Astrocyte (in vitro differentiated cells and primary cell): ENCODE measurements around the gene CYGB.

Experiments used
- EZH2 ChIP-seq: IDR thresholded peaks from 2 replicates; pipeline ENCODE4 v1.6.1; 2012; ENCODE audit warnings: mild to moderate bottlenecking, low read length, inconsistent platforms; ENCODE audit not compliant: insufficient read depth
- TF ChIP-seq, protein P1 (sequence below): IDR thresholded peaks from 2 replicates; pipeline ENCODE4 v1.5.1; 2011; ENCODE audit warnings: low read depth, mild to moderate bottlenecking, inconsistent platforms, low read length, moderate library complexity; ENCODE audit not compliant: insufficient read depth

DNA sequence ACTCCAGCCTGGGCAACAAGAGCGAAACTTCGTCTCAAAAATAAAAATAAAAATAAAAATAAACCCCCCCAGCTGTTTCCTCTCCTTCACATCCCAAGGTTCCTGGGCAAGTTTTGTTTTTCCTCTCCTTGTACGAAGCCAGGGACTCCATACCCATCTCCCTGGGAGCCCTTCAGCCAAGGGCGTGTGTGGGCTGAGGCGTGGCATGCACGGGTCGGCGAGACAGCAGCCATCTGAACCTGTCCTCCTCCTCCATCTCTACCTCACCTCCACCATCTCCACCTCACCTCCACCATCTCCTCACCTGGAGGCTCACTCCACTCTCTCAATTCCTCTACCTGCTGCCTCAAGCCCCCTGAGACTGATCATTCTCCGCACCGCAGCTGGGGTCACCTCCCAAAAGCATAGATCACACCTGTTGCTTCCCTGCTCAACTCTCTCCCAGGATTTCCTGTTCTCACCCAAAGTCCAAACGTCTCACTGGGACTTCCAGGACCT, 53.2 kb downstream of the CYGB start:
- TF ChIP-seq, protein P1, sequence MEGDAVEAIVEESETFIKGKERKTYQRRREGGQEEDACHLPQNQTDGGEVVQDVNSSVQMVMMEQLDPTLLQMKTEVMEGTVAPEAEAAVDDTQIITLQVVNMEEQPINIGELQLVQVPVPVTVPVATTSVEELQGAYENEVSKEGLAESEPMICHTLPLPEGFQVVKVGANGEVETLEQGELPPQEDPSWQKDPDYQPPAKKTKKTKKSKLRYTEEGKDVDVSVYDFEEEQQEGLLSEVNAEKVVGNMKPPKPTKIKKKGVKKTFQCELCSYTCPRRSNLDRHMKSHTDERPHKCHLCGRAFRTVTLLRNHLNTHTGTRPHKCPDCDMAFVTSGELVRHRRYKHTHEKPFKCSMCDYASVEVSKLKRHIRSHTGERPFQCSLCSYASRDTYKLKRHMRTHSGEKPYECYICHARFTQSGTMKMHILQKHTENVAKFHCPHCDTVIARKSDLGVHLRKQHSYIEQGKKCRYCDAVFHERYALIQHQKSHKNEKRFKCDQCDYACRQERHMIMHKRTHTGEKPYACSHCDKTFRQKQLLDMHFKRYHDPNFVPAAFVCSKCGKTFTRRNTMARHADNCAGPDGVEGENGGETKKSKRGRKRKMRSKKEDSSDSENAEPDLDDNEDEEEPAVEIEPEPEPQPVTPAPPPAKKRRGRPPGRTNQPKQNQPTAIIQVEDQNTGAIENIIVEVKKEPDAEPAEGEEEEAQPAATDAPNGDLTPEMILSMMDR, result no peak
- no peak for TF ChIP-seq EZH2
